GM12874 (cell line): ENCODE measurements around the gene CHD1.

Source experiments
- CTCF ChIP-seq: IDR thresholded peaks from 2 replicates; pipeline ENCODE4 v1.5.1; 2011; ENCODE audit warnings: low read depth, mild to moderate bottlenecking, control low read depth, low read length, moderate library complexity; ENCODE audit not compliant: insufficient read depth

Gene CHD1

GRCh38 chr5:98942847-98943246 is 14.0 kb upstream of the CHD1 start:
- no peak for TF ChIP-seq CTCF

GRCh38 chr5:98941131-98941883 is 12.5 kb upstream of the CHD1 start:
- TF ChIP-seq CTCF, result no peak

- no peak for TF ChIP-seq CTCF
These were observed 11.8 kb upstream of the CHD1 start for GRCh38 chr5:98940581-98940980.

- no peak for TF ChIP-seq CTCF
These were observed 9.7 kb upstream of the CHD1 start for GRCh38 chr5:98938464-98938863.

- TF ChIP-seq CTCF, result no peak
These were observed 8.3 kb upstream of the CHD1 start for GRCh38 chr5:98936948-98937715.

GRCh38 chr5:98935206-98935605 is 6.4 kb upstream of the CHD1 start:
- TF ChIP-seq CTCF, result no peak

GRCh38 chr5:98934546-98934945 is 5.7 kb upstream of the CHD1 start:
- no peak for TF ChIP-seq CTCF
